Epithelial cell of prostate (primary cell): ENCODE results near the gene FAM131B.

ENCODE experiments used
- DNase-seq: peaks from one replicate; pipeline ENCODE4 v3.0.0-alpha.2; 2011; ENCODE audit warnings: low read depth, low spot score
- H3K27ac ChIP-seq: fragments of 450-650 bp; 2 replicates; pipeline ENCODE4 v1.5.1; 2017; ENCODE audit warnings: mild to moderate bottlenecking

Gene FAM131B

DNA sequence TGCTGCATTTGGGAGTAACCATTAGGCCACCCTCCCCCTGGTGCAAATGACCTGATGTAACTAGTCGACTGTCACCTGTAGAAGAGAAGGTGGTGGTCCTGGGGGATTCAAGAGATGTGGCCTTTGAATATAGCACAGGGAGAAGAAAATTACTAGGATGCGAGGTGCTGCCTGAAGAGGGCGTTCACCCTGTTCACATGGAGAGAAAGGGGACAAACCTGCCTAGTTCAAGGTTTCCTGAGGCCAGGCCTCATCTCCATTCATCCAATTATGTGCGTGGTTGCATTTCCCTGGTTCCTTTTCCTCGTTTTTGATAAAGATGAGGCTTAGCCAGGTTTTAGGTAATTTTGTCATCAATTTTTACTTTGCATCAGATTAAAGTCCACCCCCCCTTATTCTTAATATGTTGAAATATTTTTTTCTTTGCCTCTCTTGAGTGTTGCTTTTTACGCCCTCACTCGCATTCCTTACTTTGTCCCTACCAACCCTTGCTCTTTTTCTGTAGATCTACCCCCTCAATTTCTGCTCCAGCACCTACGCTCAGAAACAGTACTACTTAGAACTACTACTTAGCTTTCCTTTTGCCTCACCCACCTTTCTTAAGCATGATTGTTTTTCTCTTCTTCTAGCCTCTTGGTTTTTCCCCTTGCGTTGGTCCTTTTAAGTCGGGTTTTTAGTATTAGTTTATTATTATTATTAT, 32.9 kb downstream of the FAM131B start:
- H3K27ac ChIP-seq: no peak overlapping the region
- no peak for DNase-seq

DNA sequence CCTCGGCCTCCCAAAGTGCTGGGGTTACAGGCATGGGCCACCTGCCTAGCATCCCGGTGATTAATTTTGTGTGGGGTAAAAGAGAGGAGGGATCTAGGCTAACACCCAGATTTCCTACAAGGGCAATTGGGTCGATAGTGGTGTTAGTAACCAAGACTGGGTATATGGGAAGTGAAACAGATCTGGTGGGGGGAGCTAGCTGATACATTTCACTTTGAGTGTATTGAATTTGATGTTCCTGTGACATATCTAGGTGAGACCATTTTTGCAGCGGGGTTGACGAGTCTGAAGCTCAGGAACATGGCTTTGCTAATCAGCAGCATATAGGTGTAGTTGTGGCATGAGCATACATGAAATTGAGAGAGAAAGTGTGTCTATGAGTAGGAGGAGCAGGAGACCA, 34.6 kb downstream of the FAM131B start:
- H3K27ac ChIP-seq: no peak overlapping the region
- DNase-seq: no peak

DNA sequence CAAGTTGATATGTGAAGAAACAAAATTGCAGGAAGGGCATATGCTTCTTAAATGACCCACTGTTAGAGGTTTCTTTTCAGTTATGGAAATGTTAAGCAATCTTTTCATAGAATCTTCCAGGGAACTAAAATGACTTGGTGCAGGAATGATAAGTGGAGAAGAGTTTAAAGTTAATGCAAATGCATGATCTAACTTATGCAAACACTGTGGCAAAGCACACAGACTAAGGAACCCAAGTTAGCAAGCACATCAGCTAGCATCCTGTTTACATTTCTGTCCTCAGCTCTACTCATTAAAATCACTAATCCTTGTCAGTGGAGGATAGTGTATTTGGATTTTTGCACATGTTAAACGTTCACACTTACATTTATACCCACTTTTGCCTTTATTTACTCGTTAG, 37.3 kb downstream of the FAM131B start:
- no peak for DNase-seq
- H3K27ac ChIP-seq: no peak overlapping the region

DNA sequence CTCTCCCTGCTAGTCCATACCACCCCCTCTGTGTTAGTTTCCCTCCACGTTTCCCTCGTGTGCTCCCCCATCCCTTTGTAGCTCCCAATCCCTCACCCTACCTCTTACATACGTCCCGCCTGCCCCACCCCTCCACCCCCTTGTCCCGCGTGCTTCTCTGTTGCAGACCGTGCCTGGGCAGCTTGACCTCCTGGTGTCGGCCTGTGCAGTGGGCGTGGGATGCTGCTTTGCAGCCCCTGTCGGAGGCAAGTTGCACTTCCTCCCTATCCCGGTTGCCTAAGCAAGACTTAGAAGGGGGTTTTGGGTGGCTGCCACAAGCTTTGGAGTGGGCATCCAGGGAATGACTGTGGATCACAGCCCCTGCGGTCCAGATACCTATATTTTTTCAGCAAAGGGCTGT, 38.9 kb downstream of the FAM131B start:
- no peak for DNase-seq
- no peak overlapping the region for H3K27ac ChIP-seq

DNA sequence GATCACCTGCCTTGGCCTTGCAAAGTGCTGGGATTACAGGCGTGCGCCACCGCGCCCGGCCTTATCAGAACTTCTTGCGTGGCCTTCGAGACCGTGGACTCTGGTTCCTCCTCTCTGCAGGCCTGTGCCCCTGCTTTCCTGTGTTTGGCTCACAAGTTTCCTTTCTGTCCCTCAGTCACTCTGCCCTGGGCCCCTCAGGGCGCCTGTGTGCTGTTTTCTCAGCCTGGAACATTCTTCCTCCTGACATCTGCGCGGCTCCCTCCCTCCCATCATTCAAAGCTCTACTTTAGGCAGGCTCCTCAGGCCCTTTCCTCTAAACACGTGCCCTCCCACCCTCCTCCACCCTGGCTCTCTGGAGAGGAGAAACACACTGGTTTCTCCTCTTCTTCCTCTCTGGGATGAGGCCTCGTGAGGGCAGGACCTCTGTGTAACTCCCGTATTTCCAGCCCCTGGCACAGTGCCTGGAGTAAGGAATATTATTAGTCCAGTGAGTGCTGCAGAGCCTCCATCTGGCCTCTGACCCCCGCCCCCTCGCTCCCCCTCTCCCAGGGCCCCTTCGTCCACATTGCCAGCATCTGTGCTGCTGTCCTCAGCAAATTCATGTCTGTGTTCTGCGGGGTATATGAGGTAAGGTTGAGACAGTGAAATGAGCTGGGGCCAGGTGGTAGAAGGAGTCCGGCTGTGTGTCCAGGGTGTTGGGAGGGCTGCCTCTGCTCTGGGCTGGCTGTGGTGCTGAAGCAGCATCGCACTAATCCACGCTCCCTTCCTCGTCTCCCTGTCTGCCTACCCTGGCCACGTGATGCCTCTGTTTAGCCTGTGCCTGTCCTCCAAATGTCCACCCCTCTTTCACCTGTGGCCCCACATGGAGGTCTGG, 39.5 kb downstream of the FAM131B start:
- H3K27ac ChIP-seq: no peak overlapping the region

DNA sequence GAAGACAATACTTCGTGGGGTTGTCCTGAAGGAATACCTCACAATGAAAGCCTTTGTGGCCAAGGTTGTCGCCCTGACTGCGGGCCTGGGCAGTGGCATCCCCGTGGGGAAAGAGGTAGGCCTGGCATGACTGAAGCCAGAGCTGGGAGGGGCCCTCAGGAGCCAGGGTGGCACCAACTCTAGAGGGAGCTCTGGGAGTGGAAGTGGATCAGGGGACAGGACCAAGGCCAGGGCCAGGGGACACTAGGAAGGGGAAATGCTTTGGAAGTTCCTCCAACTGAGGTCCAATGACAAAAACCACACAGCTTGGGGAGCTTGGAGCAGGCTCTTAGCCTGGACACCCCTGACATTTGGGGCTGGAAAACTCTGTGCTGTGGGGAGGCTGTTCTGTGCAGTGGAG, 40.8 kb downstream of the FAM131B start:
- no peak overlapping the region for H3K27ac ChIP-seq
- no peak for DNase-seq

More for the DNA sequence above, 39.5 kb downstream of the FAM131B start:
- no peak for DNase-seq

DNA sequence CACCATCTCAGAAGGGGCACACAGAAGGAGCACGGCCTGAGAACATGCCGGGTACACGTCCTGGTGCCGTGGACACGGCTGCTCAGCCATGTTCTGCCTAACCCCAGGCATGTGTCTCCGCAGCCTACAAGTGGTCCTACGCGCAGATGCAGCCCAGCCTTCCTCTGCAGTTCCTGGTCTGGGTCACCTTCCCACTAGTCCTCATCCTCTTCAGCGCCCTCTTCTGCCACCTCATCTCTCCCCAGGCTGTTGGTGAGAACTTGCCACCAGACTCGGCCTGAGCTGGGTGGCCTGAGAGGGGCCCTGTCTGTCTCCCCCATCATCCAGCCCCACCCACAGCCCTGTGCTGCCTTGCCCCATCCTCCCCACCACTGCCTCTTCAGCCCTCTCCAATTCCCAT, 41.3 kb downstream of the FAM131B start:
- no peak overlapping the region for H3K27ac ChIP-seq
- no peak for DNase-seq

DNA sequence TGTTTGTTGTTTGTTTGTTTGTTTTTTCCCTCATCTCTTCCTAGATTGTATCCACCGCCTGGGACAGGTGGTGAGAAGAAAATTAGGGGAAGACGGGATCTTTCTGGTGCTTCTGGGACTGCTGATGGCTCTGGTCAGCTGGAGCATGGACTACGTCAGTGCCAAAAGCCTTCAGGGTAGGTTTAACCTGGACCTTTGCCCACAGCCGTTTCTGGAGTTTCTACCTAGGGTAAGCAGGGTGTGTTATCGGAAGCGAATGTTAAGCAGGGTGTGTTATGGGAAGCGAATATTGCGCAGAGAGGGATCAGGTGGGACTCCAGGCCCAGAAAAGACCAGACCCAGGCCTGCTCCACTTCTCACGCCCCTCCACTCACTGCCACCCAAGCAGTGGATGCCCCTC, 41.9 kb downstream of the FAM131B start:
- DNase-seq: no peak
- H3K27ac ChIP-seq: no peak overlapping the region

DNA sequence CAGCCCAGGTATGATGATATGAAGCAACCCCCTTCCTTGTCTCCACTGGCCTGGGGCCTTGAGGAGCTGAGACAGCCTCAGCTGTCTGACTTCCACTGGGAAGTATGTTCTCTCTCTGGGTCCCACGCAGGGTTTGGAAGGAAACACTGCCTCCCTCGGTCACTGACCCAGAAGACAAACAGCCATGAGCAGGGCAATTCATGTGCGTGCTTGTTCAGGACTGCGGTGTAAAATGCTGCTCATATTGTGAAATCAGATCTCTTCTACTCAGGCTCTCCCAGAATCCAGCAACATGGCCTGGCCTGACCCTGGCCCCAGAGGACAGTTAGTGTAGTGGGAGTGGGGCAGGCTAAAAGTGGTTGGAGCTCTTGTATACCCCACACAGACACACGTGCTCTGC, 43.9 kb downstream of the FAM131B start:
- DNase-seq: peak; percentile 81
- peak overlapping the region; percentile 76 for H3K27ac ChIP-seq

DNA sequence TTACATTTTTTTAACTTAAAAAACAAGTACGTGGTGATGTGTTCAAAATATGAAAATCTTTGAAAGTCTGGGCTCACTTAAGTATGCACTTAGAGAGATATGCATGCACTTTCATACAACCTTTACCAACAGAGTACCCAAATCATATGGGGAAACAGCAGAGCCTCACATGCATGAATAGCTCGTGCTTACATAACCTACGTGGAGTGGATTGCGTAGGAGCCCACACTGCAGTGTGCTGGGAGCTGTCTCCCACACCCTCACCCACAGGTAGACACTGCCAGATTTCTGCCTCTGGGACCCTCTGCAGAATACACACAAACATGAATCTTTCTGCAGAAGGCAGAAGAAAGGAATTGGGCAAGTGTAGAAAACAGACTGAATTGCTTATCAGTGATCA, 46.0 kb downstream of the FAM131B start:
- no peak for DNase-seq
- H3K27ac ChIP-seq: no peak overlapping the region

DNA sequence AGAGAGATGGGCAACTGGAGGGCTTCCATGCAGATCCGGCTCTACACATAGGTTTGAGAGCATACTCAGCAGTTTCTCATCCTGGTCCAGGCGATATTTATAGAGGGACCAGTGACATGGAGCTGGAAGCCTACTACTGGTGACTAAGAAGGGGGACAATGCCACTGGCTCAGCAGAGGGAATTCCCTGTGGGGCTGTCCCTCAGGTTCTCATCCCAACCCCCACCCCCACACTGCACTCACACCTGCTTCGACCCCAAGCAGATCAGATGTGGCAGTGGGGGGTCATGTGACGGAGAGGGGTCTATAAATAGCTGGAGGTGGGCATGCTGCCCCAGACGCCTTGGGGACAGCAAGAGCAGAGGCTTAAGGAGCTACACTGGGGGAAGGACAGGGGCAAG, 46.7 kb downstream of the FAM131B start, which contains the start of gene CLCN1:
CLCN1 (plus strand) TSS at position 336 of the 400 bp plus-strand sequence. CDS start 102 bp downstream, outside the sequence.
- DNase-seq: no peak
- no peak within 1 kb of the TSS for H3K27ac ChIP-seq

DNA sequence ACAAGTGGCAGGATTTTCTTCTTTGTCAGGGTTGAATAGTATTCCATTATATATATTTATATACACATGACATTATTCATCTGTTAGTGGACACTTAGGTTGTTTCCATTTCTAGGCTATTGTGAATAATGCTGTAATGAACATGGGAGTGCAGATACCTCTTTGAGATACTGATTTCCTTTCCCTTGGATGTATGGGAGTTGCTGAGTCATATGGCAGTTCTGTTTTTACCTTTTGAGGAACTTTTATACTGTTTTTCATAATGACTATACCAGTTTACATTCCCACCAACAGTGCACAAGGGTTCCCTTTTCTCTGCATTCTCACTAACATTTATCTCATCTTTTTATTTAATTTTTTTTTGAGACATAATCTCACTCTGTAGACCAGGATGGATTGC, 48.4 kb downstream of the FAM131B start:
- no peak overlapping the region for H3K27ac ChIP-seq

DNA sequence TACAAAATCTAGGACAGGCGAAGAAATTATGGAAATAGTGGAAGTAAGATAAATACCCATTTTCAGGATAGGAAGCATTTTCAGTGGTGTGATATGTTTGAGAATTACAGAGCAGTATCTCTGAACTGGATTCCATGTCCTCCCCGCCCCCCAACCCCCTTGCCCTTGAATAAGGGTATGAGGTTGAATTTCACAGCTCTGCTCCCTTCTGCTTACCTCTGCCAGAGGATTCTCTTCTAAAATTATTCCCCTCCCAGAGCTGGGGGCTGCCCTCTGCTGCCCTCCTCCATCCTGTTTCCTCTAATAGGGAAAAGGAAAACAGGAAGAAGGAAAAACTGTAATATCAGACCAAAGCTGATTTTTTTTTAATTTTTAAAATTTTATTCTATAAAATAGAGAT, 53.9 kb downstream of the FAM131B start:
- no peak overlapping the region for H3K27ac ChIP-seq
- no peak for DNase-seq

More for the DNA sequence above, 48.4 kb downstream of the FAM131B start:
- no peak for DNase-seq

DNA sequence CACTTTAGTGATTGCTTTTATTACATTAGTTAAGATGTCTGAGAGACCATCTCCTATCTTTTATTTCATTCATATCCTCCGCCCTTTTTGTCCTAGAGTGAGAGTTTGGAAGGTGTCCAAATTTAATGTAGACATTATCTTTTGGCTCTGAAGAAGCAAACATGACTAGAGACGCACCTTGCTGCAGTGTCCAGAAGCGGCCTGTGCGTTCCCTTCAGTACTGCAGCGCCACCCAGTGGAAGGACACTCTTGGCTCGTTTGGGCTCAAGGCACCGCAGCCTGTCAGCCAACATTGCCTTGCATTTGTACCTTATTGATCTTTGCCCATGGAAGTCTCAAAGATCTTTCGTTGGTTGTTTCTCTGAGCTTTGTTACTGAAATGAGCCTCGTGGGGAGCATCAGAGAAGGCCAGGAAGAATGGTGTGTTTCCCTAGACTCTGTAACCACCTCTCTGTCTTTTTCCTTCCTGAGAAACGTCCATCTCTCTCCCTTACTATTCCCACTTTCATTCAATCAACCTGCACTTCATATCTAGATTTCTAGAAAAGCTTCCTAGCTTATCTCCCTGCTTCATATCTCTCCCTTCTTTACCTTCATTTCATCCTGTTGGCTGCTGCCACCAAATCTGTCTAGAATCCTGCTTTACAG, 57.0 kb downstream of the FAM131B start:
- H3K27ac ChIP-seq: no peak overlapping the region
- DNase-seq: no peak

DNA sequence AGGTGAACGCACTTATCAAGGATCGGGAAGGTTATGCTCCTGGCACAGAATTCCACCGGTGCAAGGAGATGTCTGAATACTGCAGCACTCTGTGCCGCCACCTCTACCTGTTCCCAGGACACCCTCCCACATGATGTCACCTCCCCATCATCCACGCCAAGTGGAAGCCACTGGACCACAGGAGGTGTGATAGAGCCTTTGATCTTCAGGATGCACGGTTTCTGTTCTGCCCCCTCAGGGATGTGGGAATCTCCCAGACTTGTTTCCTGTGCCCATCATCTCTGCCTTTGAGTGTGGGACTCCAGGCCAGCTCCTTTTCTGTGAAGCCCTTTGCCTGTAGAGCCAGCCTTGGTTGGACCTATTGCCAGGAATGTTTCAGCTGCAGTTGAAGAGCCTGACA, 57.6 kb downstream of the FAM131B start:
- DNase-seq: no peak
- H3K27ac ChIP-seq: no peak overlapping the region

DNA sequence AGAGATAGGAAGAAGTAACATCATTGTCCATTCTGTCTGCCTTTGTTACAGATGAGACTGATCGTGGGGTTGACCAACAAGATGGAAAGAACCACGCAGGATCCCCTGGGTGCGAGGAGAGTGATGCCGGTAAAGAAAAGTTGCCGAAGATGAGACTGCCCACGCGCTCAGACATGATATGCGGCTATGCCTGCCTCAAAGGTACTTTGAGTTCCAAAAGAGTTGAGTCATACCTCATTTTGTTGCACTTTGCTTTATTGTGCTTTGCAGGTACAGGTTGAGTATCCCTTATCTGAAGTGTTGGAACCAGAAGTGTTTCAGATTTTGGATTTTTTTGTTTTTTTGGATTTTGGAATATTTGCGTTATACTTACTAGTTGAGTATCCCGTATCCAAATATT, 58.8 kb downstream of the FAM131B start:
- DNase-seq: no peak
- H3K27ac ChIP-seq: peak overlapping the region; percentile 15
